HL-60/S4 (cell line): ENCODE results near the gene NUP93.
"Not testable (repeated sequence)": the region's sequence is repeated elsewhere in the genome, so short reads cannot be mapped to it uniquely, and the experiment has no call there.

ENCODE experiments used
- in situ Hi-C: fragments of 300-500 bp; cut with MboI; formaldehyde crosslinking; loops from 2 replicates; pipeline ENCODE4 v1.14.3; 2022; ENCODE audit warnings: low sequenced_read_pairs

The NUP93 gene

GRCh38 chr16:56708525-56709442 is 21.1 kb upstream of the NUP93 start:
- in situ Hi-C loops = loop anchor here (10.0 kb wide), 1 partner anchor 124 kb away; the partner anchor contains the start of gene MT3

- in situ Hi-C loops = loop anchor here (10.0 kb wide), 1 partner anchor 125 kb away; the partner anchor contains the start of gene MT3
Measured at GRCh38 chr16:56709443-56710040, 20.4 kb upstream of the NUP93 start.

- in situ Hi-C loops = no loop called here
Measured at GRCh38 chr16:56710181-56710737, 19.7 kb upstream of the NUP93 start.

GRCh38 chr16:56711862-56712261 is 18.1 kb upstream of the NUP93 start:
- in situ Hi-C loops = no loop called here

- in situ Hi-C loops = no loop called here
Measured at GRCh38 chr16:56713794-56714193, 16.1 kb upstream of the NUP93 start.

- in situ Hi-C loops = no loop called here
Measured at GRCh38 chr16:56715126-56715525, 14.8 kb upstream of the NUP93 start.

- in situ Hi-C loops = no loop called here
Measured at GRCh38 chr16:56716761-56717160, 13.2 kb upstream of the NUP93 start.

- in situ Hi-C loops = not testable (repeated sequence)
Measured at GRCh38 chr16:56717532-56717931, 12.4 kb upstream of the NUP93 start.

- in situ Hi-C loops = no loop called here
Measured at GRCh38 chr16:56722200-56722842, 7.6 kb upstream of the NUP93 start.

GRCh38 chr16:56724191-56724590 is 5.7 kb upstream of the NUP93 start:
- in situ Hi-C loops = no loop called here

- in situ Hi-C loops = no loop called here
Measured at GRCh38 chr16:56726283-56726682, 3.6 kb upstream of the NUP93 start.

GRCh38 chr16:56726926-56727325 is 3.0 kb upstream of the NUP93 start:
- in situ Hi-C loops = no loop called here

- in situ Hi-C loops = no loop called here
Measured at GRCh38 chr16:56728027-56728426, 1.9 kb upstream of the NUP93 start.

- in situ Hi-C loops = no loop called here
Measured at GRCh38 chr16:56728980-56729734, 772 bp upstream of the NUP93 start.

GRCh38 chr16:56732366-56732765 is 2.4 kb downstream of the NUP93 start:
- in situ Hi-C loops = no loop called here

- in situ Hi-C loops = no loop called here
Measured at GRCh38 chr16:56732832-56733231, 2.9 kb downstream of the NUP93 start.

- in situ Hi-C loops = no loop called here
Measured at GRCh38 chr16:56734429-56734828, 4.5 kb downstream of the NUP93 start.

- in situ Hi-C loops = no loop called here
Measured at GRCh38 chr16:56736476-56736875, 6.5 kb downstream of the NUP93 start.

- in situ Hi-C loops = no loop called here
Measured at GRCh38 chr16:56737539-56737938, 7.6 kb downstream of the NUP93 start.

GRCh38 chr16:56738221-56738620 is 8.3 kb downstream of the NUP93 start:
- in situ Hi-C loops = no loop called here

- in situ Hi-C loops = not testable (repeated sequence)
Measured at GRCh38 chr16:56739378-56739777, 9.4 kb downstream of the NUP93 start.
